Lower leg skin (tissue), 4 donors: ENCODE results near the gene RNF13. TPM values are rescaled to one million over a fixed set of nuclear protein-coding genes. Genes with fewer than 3 reads are reported as not detected.
"Not testable (repeated sequence)": the region's sequence is repeated elsewhere in the genome, so short reads cannot be mapped to it uniquely, and the experiment has no call there.

Experiments used
- DNase-seq, 2 donors: peaks; one replicate each; pipeline ENCODE4 v3.0.0-alpha.2; 2019; ENCODE audit warnings: low spot score in 2 of 2
- H3K4me3 ChIP-seq: fragments of 200-600 bp; sonication (generic); 2 replicates; pipeline ENCODE4 v1.5.1; 2017; ENCODE audit warnings: mild to moderate bottlenecking, low read depth; ENCODE audit not compliant: poor library complexity, severe bottlenecking
- CTCF ChIP-seq, 3 donors: fragments of 450-650 bp; IDR thresholded peaks; one replicate each; pipeline ENCODE4 v1.5.1; 2016; ENCODE audit warnings: antibody characterized with exemption in 3 of 3, mild to moderate bottlenecking in 3 of 3, moderate library complexity in 2 of 3
- POLR2A ChIP-seq, 2 donors: fragments of 450-650 bp; IDR thresholded peaks; one replicate each; pipeline ENCODE4 v1.6.1; 2016 to 2017; ENCODE audit warnings: antibody characterized with exemption in 2 of 2, mild to moderate bottlenecking in 1 of 2, moderate library complexity in 1 of 2
- WGBS, 2 donors: methylation state at CpG; one replicate each; pipeline ENCODE4 v1.1.5; 2018; 5-methylcytosine and 5-hydroxymethylcytosine counted together
- intact Hi-C: fragments of 100-400 bp; cut with DNase I; formaldehyde crosslinking; loops from one replicate; pipeline ENCODE4 v1.15.0; 2023; ENCODE audit warnings: low total_unique reads
- total RNA-seq, 4 donors: library from RNA; depleted of rRNA; stranded (reverse); fragments of >200 nt; gene quantifications; one replicate each; pipeline ENCODE4 v1.1.0, GENCODE V29; 2016

Gene RNF13
- total RNA-seq, 4 donors from 2014 or later: 53.1 to 101 (median 86.5) TPM

DNA sequence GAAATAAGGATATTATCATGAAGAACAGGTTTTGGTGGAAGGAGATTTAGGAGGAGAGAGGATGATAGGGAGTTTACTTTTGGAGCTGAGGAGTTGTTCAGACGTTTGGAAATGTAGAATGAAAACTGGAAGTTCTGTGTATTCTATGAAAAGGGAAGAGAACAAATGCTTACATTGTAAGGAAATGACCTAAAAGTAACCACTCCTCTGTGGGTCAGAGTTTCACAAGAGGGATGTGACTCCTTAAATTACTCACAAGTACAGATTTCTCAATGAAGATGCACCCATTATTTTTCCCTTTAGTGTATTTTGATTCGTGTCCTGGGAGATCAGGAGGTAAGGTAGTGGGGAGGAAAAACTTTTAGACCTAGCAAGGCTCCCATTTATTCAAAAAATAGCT is 4.0 kb downstream of the RNF13 start:
- no peak for DNase-seq
- WGBS, 2 donors: 34 to 45% methylated on average over 2 of the region's 2 CpGs
- no peak overlapping the region for H3K4me3 ChIP-seq
- intact Hi-C loops: no loop called here
- TF ChIP-seq POLR2A (IDR thresholded peaks at IDR 0.05) (no peak), CTCF (IDR thresholded peaks at IDR 0.05) (no peak)

DNA sequence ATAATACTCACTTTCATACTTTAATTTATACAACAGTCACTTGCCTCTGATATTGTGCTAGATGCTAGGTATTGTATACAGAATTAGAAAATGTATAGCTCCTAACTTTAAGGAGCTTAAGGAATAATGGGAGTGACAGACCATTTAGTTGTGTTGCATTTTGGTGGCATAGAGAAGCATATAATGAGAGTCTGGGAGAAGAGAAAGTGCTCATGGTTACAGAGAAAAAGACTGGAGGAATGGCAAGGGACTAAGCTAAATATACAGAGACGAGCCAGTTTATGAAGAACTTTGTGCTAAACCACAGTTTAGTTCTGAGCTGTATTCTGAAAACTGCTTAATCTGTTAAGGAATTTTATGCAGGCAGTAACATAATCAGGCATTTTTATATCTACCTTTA is 6.4 kb downstream of the RNF13 start:
- WGBS, 2 donors: 81 to 84% methylated on average over 1 of the region's 1 CpG
- intact Hi-C loops: no loop called here
- no peak for DNase-seq
- TF ChIP-seq POLR2A (IDR thresholded peaks at IDR 0.05) (no peak), CTCF (IDR thresholded peaks at IDR 0.05) (no peak)
- H3K4me3 ChIP-seq: no peak overlapping the region

DNA sequence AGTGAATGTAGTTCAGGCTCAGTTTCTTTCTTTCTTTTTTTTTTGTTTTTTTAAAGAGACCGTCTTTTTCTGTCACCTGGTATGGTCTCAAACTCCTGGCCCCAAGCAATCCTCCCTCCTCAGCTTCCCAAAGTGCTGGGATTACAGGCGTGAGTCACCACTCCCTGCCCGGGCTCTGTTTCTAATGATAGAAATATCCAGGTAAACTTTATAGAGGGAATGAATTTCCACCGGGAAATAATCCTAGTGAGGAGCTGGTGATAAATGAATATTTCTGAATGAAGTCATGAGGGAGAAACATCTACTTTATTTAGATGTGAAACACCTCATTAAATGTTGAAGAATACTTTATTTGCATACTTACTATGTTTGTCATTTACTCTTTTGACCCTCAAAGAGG is 7.2 kb downstream of the RNF13 start:
- TF ChIP-seq CTCF (IDR thresholded peaks at IDR 0.05) (no peak), POLR2A (IDR thresholded peaks at IDR 0.05) (no peak)
- intact Hi-C loops: no loop called here
- 64 to 78% methylated on average over 4 of the region's 4 CpGs for WGBS, 2 donors
- H3K4me3 ChIP-seq: no peak overlapping the region
- DNase-seq: no peak

GRCh38 chr3:149826636-149827035 is 13.6 kb downstream of the RNF13 start:
- intact Hi-C loops: no loop called here

DNA sequence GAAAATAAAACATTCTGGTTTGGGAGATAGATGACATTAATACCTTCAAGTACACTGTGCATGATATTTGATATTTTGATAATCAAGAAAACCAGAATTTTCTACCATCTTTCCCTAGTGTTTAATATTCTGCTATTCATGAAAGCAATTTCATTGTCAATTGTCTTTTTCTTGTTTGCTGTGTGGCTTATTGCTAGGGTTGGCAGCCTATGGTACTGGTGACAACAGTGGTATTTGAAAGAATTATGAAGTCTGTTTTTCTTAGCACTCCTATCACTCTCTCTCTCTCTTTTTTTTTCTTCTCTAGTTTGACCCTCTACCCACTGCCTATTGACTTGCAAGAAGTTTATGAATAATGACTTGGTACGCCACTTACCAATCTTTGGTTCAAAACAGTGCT is 15.4 kb downstream of the RNF13 start:
- no peak overlapping the region for H3K4me3 ChIP-seq
- no peak for TF ChIP-seq CTCF (IDR thresholded peaks at IDR 0.05)
- TF ChIP-seq POLR2A (IDR thresholded peaks at IDR 0.05): no peak
- intact Hi-C loops: no loop called here
- DNase-seq: no peak
- 92 to 96% methylated on average over 1 of the region's 1 CpG for WGBS, 2 donors

More at GRCh38 chr3:149826636-149827035, 13.6 kb downstream of the RNF13 start:
- TF ChIP-seq POLR2A (IDR thresholded peaks at IDR 0.05) (no peak), CTCF (IDR thresholded peaks at IDR 0.05) (no peak)
- 72 to 87% methylated on average over 3 of the region's 3 CpGs for WGBS, 2 donors
- DNase-seq: no peak
- H3K4me3 ChIP-seq: no peak overlapping the region

GRCh38 chr3:149829631-149830030 is 16.6 kb downstream of the RNF13 start:
- 91 to 92% methylated on average over 4 of the region's 4 CpGs for WGBS, 2 donors
- DNase-seq, intact Hi-C loops, H3K4me3 ChIP-seq: not testable (repeated sequence)
